DND-41 (cell line): Measurements from ENCODE around the gene SPAG16.

Source experiments
- CTCF ChIP-seq: IDR thresholded peaks from 2 replicates; pipeline ENCODE4 v1.5.1; 2012; ENCODE audit warnings: borderline replicate concordance, low read length, moderate library complexity, mild to moderate bottlenecking; ENCODE audit not compliant: poor library complexity, severe bottlenecking; ENCODE audit errors: extremely low read depth
- EZH2 ChIP-seq: IDR thresholded peaks from 3 replicates; pipeline ENCODE4 v1.6.1; 2012; ENCODE audit warnings: borderline replicate concordance, low read depth, mild to moderate bottlenecking, moderate library complexity, low read length, inconsistent platforms; ENCODE audit not compliant: severe bottlenecking

- TF ChIP-seq CTCF = no peak
- TF ChIP-seq EZH2 = no peak
Measured at GRCh38 chr2:213544940-213545339, 260.7 kb downstream of the SPAG16 start.
